Ramos (cell line): ENCODE measurements around the gene KIFC3.
"Not testable (repeated sequence)": the region's sequence is repeated elsewhere in the genome, so short reads cannot be mapped to it uniquely, and the experiment has no call there.

Source experiments
- in situ Hi-C: fragments of 300-500 bp; cut with MboI; formaldehyde crosslinking; loops from one replicate; pipeline ENCODE4 v1.14.3; 2022; ENCODE audit warnings: low sequenced_read_pairs; ENCODE audit not compliant: unreplicated experiment

The KIFC3 gene

GRCh38 chr16:57791195-57791892 is 10.9 kb downstream of the KIFC3 start:
- in situ Hi-C loops, result no loop called here

- in situ Hi-C loops, result no loop called here
These were observed 13.3 kb downstream of the KIFC3 start for GRCh38 chr16:57788951-57789350.

- in situ Hi-C loops, result no loop called here
These were observed 13.9 kb downstream of the KIFC3 start for GRCh38 chr16:57788252-57788841.

GRCh38 chr16:57787519-57787905 is 14.8 kb downstream of the KIFC3 start:
- in situ Hi-C loops, result no loop called here

GRCh38 chr16:57786632-57787518 is 15.4 kb downstream of the KIFC3 start:
- in situ Hi-C loops, result no loop called here

GRCh38 chr16:57785924-57786323 is 16.4 kb downstream of the KIFC3 start:
- in situ Hi-C loops, result no loop called here

- in situ Hi-C loops, result no loop called here
These were observed 16.9 kb downstream of the KIFC3 start for GRCh38 chr16:57785385-57785784.

GRCh38 chr16:57784334-57784733 is 18.0 kb downstream of the KIFC3 start:
- in situ Hi-C loops, result no loop called here

GRCh38 chr16:57783883-57784282 is 18.4 kb downstream of the KIFC3 start:
- in situ Hi-C loops, result no loop called here

GRCh38 chr16:57783116-57783515 is 19.2 kb downstream of the KIFC3 start:
- in situ Hi-C loops, result no loop called here

- in situ Hi-C loops, result not testable (repeated sequence)
These were observed 19.7 kb downstream of the KIFC3 start for GRCh38 chr16:57782607-57783055.

- in situ Hi-C loops, result no loop called here
These were observed 20.3 kb downstream of the KIFC3 start for GRCh38 chr16:57781741-57782606.

GRCh38 chr16:57781349-57781740 is 20.9 kb downstream of the KIFC3 start:
- in situ Hi-C loops, result no loop called here

- in situ Hi-C loops, result not testable (repeated sequence)
These were observed 22.5 kb downstream of the KIFC3 start for GRCh38 chr16:57779836-57780235.

GRCh38 chr16:57778658-57779057 is 23.6 kb downstream of the KIFC3 start:
- in situ Hi-C loops, result no loop called here

GRCh38 chr16:57775661-57776469 is 26.4 kb downstream of the KIFC3 start:
- in situ Hi-C loops, result no loop called here

GRCh38 chr16:57774705-57775285 is 27.5 kb downstream of the KIFC3 start:
- in situ Hi-C loops, result no loop called here

GRCh38 chr16:57773655-57774295 is 28.5 kb downstream of the KIFC3 start:
- in situ Hi-C loops, result no loop called here

GRCh38 chr16:57773019-57773418 is 29.3 kb downstream of the KIFC3 start:
- in situ Hi-C loops, result no loop called here
